Activated CD8-positive, alpha-beta memory T cell treated with anti-CD3 and anti-CD28 coated beads for 36 hours (primary cell): ENCODE data around the gene CDC25A. TPM values are rescaled to one million over a fixed set of nuclear protein-coding genes. Genes with fewer than 3 reads are reported as not detected.
"Not testable (repeated sequence)": the region's sequence is repeated elsewhere in the genome, so short reads cannot be mapped to it uniquely, and the experiment has no call there.

ENCODE experiments used
- CTCF ChIA-PET: fragments of 350-600 bp; sonication (Branson Sonifier 250); formaldehyde crosslinking; loops from one replicate; lab custom pipeline; 2021; ENCODE audit warnings: antibody characterized with exemption; lab: Charles Lee
- POLR2A ChIA-PET: fragments of 350-600 bp; sonication (Branson Sonifier 250); formaldehyde crosslinking; loops from one replicate; lab custom pipeline; 2021; ENCODE audit warnings: antibody characterized with exemption; lab: Charles Lee
- total RNA-seq, 2 experiments: library from RNA; stranded (reverse); gene quantifications; one replicate each; pipeline ENCODE4 v1.2.3, GENCODE V29; 2021

Gene CDC25A
- total RNA-seq: 10 to 100 TPM; 58.2 to 61.0 TPM

DNA sequence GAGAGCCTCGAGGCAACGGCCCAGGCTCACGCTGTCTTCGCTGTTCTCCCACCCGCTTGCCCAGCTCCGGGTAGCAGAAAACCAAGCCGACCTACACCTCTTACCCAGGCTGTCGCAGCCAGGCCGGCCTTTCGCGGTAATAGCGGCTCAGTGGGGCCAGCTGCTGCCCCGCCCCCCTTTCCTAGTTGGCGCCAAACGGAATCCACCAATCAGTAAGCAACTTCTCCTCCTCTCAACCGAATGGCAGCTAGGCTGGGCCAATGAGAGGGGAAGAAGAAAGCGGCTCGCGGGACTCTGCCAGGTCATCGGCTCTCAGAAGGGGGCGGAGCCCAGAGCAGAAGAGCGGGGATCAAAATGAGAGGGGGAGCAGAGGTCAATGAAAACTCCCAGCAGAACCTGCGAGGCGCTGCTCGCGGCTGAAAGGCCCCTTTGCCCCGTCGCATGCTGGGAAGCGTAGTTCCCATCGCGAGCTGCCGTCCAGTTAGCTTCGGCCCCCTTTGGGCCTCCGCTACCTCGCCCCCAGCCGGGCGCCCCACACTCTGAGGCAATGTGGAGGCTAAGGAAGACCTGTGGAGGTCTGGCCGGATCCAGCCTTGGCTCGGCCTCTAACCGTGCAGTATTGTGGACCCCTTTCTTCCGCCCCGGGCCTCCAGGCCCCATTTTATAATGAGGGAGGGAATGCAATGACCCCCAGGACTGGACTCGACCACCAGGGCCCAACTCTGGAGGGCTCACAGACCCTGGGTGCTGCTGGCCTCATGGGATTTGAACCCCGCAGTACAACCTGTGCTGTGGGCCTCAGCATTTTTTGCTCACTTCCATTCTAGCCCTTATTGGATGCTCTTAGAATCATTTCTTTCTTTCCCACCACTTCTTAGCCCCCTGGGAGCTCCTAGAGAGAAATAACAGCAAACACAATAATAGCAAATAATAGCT lies at the start of gene CDC25A:
Gene CDC25A (minus strand): TSS at position 152 of the 936 bp plus-strand sequence. CDS start 470 bp downstream, outside the sequence.
- CTCF ChIA-PET: interaction anchor here (0.6 to 1.5 kb wide), 3 partner anchors 247 to 414 kb away, joined by 3 to 5 read pairs (median 3); no protein-coding TSS in a partner anchor
- POLR2A ChIA-PET: interaction anchor here (0.6 to 2.0 kb wide), 5 partner anchors 9 to 363 kb away, joined by 3 to 11 read pairs (median 5); partner anchors contain the start of gene ZNF589

DNA sequence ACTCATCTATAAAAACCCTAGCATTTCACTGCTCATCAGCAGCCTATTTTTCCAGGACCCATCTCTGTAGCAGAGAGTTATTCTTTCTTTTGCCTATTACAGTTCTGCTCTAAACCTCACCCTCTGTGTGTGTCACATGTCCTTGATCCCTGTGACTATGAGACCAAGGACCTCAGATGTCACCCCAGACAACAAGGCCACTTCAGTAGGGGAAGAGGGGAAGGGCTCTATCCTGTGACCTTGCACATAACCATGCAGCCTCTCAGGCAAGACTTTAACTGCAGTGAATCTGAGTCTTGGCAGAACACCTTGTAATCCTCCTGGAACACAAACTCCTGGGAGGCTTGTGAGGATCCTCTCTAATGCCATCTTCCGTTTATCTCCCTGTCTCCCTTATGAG lies 48.3 kb upstream of the CDC25A start:
- ChIA-PET CTCF (interaction anchor here (2.4 kb wide), 1 partner anchor 199 kb away, joined by 12 read pairs; no protein-coding TSS in a partner anchor), POLR2A (no interaction called here)

DNA sequence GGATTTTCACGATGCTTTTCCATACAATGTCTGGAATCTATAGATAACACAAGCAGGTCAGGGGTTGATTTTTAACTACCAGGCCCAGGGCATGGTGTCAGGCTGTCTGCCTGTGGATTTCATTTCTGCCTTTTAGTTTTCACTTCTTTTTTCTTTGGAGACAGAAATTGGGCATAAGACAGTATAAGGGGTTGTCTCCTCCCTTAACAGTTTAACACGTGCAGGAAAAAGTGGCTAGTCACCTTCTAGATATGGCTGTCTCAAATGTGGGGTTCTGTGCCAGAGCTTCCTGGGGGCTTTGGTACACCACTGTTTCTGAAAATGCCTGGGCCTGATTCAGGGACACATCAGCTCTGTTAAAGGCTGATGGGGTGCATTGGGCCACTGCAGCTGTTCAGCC lies 45.3 kb upstream of the CDC25A start:
- ChIA-PET POLR2A (no interaction called here), CTCF (interaction anchor here (0.8 to 1.0 kb wide), 2 partner anchors 167 to 202 kb away, joined by 3 to 4 read pairs; no protein-coding TSS in a partner anchor)

DNA sequence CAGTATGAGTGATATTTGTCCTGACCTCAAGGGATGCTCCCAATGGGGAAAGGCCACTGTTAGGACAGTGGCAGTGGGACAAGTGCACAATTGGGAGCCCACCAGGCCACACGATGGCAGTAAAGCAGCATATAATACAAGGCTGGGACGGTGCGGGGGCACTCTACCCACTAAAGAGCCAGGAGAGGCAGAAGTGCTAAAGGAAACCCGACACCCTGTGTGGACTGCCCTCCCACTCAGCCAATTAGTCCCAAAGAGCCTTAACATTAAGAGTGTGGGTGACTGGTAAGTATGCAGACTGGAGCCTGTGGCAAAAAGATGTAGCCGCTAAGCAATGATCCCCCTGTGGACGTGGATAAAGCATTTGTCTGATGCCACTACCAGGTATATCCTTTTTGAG lies 44.5 kb upstream of the CDC25A start:
- ChIA-PET POLR2A (interaction anchor here (0.7 kb wide), 1 partner anchor 36 kb away, joined by 3 read pairs; no protein-coding TSS in a partner anchor), CTCF (interaction anchor here (0.6 to 2.9 kb wide), 6 partner anchors 8 to 409 kb away, joined by 3 to 16 read pairs (median 4); partner anchors contain the start of gene ZNF589)

DNA sequence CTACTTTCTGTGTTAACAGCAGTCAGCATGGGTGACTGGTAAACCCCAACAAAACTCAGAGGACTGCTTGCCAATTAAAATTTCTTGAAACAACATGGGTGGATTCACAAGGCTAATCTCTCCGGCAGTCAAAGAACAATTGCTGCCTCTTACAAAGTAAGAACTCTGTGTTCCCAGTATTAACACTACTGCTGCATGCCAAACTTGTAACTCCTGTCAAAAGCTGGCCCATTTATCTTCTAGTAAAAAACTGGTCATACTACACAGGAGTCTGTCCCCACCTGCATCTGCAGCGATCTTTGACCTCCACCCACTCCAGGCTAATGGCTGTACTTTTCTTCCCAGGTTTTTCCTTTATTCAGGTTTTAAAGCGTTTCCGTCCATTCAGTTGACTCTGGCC lies 44.0 kb upstream of the CDC25A start:
- CTCF ChIA-PET: interaction anchor here (0.6 to 2.9 kb wide), 5 partner anchors 9 to 409 kb away, joined by 3 to 16 read pairs (median 3); partner anchors contain the start of gene ZNF589
- POLR2A ChIA-PET: interaction anchor here (0.7 kb wide), 1 partner anchor 36 kb away, joined by 3 read pairs; no protein-coding TSS in a partner anchor

DNA sequence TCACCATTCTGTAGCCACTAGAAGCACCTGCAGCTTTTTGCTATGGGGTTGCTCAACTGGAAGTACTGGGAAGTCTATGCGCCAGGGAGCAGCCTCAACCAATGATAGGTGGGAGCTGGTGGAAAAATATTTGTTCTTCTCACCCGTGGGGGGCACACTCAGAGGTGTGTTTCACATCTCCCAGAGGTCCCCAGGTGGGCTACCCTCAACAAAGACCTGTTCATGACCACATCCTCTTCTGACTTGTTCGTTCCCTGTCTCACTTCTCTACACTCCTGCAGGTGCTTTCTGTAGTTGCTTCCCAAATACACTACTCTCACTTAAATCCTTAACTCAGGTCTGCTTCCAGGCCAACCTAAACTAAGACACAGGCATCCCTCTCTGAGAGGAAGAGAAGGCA lies 38.7 kb upstream of the CDC25A start:
- POLR2A ChIA-PET: no interaction called here

DNA sequence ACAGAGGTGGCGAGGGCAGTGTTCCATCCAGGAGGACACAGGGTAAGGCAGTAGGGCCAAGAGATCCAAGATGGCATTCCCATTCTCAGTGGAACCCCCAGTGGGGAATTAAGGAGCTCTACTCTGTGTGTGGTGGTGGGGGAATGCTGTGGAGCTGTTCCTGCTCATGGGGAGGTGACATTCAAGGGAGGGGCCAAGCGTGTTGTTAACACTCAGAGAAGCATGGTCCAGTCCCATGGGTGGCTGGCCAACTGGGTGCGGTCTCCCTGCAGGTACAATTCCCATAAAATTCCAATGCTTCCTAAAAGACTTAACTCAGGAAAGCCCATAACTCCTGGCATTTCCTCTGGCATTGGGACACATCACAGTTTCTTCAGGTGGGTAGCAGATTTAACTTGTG lies 37.4 kb upstream of the CDC25A start:
- ChIA-PET CTCF (no interaction called here), POLR2A (interaction anchor here (0.6 kb wide), 1 partner anchor 13 kb away, joined by 3 read pairs; no protein-coding TSS in a partner anchor)

More for the DNA sequence above, 38.7 kb upstream of the CDC25A start:
- CTCF ChIA-PET: no interaction called here

DNA sequence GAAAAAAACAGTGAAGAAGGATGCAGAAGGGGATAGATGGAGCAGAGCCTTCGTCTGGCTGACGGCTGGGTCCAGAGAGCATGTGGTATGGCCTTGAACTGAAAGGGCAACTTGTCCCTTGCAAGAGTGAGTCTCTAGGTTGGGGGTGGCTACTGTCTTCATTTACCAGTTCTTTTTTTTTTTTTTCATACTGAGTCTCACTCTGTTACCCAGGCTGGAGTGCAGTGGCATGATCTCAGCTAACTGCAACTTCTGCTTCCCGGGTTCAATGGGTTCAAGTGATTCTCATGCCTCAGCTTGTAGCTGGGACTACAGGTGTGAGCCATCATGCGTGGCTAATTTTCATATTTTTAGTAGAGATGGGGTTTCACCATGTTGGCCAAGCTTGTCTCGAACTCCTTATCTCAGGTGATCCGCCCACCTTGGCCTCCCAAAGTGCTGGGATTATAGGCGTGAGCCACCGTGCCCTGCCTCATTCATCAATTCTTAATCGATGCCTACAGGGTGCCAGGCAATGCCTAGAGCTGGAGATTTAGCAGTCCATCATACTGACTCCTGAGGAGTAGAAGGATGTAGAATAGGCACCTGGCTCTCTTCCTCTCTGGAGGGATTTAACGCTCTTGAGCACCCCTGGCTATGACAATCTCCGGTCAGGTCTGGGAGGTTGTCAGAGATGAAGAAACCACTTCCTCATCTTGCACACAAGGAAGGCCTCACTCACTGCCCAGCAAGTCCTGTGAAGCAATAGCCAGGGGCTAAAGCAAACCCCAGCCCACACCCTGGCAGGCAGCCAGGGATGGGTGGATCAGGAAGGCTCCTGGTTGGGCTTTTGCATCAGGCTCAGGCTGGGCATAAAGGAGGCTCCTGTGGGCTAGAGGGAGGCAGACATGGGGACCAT lies 34.6 kb upstream of the CDC25A start, which contains the start of gene CAMP:
Gene CAMP (plus strand): TSS at position 880 of the 898 bp plus-strand sequence. CDS start 17 bp downstream, at position 897.
- POLR2A ChIA-PET: no interaction called here
- CTCF ChIA-PET: no interaction called here

DNA sequence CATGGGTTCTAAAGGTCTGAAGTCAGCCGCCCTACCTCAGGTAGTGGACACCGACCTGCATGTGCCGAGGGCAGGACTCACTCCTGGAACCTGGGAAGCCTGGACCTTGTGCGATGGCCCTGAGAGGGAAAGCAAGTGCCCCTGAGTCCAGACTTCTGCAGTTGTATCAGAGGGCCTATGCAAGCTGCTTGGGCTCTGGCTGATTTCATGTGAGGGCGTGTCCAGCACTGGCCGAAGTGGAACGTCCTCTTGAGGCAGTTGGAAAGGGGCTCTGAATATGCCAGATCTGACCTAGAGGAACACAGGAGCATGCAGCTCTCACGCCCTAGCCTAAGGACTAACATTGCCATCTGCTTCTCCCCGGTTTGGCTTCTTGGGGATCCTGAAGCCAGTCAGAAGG lies 32.5 kb upstream of the CDC25A start:
- POLR2A ChIA-PET: no interaction called here
- CTCF ChIA-PET: no interaction called here

DNA sequence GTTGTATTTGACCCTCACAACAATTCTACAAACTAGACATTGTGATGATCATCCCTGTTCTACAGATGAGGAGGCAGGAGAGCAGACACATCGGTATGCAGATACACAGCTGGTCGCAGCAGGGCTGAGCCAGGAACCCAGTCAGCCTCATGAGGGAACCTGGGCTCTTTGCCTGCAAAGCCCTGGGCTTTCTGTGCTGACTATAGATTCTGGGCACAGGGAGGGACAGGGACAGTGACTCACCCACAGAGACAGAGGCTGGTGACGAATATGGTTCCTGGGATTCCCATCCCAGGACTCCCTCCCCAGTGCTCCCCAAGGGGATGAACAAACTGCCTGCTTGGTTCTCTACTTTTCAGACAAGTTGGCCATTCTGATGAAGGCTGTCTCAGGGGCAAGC lies 31.3 kb upstream of the CDC25A start:
- ChIA-PET CTCF (no interaction called here), POLR2A (no interaction called here)

DNA sequence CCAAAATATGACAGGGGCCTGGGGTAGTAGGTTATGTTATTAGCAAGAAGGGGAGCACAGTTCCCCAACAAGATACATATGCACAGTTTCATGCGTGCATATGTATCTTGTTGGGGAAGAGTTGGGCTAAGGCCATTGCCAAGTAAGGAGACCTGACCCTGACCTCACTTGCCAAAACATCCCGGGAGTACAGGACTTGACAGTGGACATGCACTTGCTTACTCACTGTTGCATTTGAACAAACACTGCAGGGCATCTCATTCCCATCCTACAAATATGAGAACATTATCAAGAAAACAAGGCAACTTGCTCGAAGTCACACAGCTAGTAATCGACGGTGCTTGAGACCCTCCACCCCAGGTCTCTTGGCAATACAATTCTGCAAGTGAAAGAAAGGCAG lies 30.3 kb upstream of the CDC25A start:
- POLR2A ChIA-PET: no interaction called here
- CTCF ChIA-PET: no interaction called here

DNA sequence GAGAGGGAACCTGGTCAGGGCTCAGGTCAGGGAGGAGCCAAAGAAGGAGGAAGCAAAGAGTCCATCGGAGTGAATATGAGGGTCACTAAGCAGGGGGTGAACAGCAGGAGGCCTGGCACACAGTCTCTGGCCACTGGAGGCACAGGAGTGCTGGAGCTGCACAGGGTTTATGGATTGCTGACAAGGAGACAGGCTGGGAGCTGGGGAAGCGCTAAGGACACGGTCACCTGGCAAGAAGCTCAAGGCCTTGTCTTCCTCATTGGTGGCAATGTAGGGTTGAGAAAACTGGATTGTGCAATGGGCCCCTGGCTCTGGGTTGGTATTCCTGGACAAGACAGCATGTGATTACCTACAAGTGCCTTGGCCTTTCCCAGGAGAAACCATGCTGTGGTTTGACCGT lies 29.2 kb upstream of the CDC25A start:
- CTCF ChIA-PET: no interaction called here
- POLR2A ChIA-PET: no interaction called here

DNA sequence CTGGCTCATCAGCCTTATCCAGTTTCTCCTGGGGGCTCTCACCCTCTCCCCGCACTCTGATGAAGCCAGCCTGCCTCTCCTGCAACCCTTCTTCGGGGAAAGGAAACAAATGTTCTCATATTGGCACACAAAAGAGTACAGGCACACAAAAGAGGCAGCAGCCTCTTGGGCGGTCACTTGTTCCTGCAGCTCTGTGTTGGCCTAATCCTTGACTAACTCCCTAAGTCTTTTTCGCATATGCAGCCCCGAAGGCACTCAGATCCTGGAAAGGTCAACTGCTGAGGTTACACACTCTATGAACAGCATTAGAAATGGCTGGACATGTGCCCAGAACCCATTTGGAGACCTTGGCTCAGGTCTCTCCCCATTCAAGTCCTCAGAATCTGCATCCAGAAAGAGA lies 27.7 kb upstream of the CDC25A start:
- CTCF ChIA-PET: no interaction called here
- POLR2A ChIA-PET: no interaction called here

DNA sequence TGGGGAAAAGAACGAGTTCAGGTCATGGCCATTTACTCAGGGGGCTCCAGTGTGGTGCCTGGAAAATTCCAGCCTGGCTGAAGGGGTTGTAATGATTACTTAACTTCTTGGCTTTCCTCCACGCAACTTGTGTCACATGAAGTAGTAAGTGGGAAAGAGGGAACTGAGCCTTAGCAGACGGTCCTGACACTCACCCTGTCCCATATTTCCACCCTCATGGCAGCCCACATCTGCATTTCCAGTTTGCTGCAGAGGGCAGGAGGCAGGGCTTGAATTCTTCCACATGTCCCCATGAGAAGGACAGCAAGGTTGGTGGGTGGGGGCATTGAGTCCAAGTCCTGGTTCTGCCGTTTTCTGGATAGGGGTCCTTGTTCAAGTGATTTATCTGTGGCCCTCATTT lies 27.2 kb upstream of the CDC25A start:
- CTCF ChIA-PET: no interaction called here
- POLR2A ChIA-PET: no interaction called here

DNA sequence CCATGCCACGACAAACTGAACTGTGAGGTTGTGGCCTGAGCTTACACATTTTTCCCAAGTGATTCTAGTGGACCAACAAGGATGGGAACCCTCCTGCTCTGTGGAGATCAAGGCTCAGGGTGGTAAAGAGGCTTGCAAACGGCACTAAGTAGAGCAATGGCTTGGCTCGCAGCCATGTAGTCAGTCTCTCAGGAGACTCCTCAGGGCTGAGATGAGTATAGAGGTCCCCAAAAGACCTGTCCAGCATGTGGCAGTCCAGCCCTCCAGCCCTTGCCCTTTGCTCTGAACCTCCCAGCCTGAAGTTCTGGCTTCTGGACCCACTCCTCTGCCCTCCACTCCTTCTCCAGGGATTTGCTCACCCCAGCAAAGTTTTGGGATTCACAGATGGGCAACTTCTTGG lies 26.8 kb upstream of the CDC25A start:
- ChIA-PET POLR2A (no interaction called here), CTCF (interaction anchor here (1.4 kb wide), 1 partner anchor 10 kb away, joined by 5 read pairs; no protein-coding TSS in a partner anchor)

DNA sequence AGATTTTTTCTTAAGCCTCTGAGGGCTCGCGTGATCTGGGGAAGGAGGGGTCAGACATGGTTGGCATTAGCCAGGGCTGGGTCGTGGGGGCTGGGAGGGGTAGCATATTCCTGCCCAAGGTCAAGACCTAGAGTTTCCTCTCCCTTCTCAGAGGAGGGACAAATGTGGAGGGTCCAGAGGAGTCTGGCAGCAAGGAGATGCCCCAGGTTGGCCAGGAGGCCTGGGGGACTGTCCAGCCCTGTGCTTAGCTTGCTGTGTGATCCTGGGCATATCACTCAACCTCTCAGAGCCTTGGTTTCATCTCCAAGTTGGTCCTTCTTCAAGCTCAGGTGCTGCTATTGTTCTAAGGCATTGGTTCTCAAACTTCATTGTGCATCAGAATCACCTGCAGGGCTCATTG lies 26.0 kb upstream of the CDC25A start:
- ChIA-PET CTCF (interaction anchor here (1.4 kb wide), 1 partner anchor 9 kb away, joined by 5 read pairs; no protein-coding TSS in a partner anchor), POLR2A (no interaction called here)

DNA sequence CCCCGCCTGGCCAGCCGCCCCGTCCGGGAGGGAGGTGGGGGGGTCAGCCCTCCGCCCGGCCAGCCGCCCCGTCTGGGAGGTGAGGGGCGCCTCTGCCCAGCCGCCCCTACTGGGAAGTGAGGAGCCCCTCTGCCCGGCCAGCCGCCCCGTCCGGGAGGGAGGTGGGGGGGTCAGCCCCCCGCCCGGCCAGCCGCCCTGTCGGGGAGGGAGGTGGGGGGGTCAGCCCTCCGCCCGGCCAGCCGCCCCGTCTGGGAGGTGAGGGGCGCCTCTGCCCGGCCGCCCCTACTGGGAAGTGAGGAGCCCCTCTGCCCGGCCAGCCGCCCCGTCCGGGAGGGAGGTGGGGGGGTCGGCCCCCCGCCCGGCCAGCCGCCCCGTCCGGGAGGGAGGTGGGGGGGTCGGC lies 23.6 kb upstream of the CDC25A start:
- POLR2A ChIA-PET, CTCF ChIA-PET: not testable (repeated sequence)

DNA sequence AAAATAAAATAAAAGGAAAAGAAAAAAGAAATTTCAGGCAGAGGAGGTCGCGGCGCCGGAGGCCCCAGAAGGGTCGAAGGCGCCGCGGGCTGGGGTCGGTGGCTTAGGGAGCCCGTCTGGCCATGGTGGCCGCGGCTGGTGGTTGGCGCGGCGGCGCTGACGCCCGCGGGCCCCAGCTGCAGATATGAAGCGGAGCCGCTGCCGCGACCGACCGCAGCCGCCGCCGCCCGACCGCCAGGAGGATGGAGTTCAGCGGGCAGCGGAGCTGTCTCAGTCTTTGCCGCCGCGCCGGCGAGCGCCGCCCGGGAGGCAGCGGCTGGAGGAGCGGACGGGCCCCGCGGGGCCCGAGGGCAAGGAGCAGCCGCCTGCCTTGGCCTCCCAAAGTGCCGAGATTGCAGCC lies 22.3 kb upstream of the CDC25A start:
- CTCF ChIA-PET, POLR2A ChIA-PET: not testable (repeated sequence)

DNA sequence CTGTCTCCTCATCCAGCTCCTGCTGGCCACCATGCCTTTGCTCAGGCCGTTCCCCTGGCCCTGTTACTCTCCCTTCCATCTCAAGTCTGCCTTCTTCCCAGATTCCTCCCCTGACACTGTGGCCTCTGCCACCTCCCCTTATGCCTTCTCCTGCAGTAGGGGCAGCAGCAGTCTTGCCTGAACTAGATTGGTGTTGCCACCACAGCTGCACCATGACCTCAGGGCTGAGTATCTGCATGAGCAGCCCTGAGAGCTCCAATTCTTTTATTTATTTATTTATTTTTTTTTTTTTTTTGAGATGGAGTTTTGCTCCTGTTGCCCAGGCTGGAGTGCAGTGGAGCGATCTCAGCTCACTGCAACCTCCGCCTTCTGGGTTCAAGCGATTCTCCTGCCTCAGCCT lies 21.2 kb upstream of the CDC25A start:
- CTCF ChIA-PET: no interaction called here

More for the DNA sequence above, 21.2 kb upstream of the CDC25A start:
- POLR2A ChIA-PET: no interaction called here
